Gastrocnemius medialis (tissue), 4 donors: ENCODE data around the gene DOCK8. TPM values are rescaled to one million over a fixed set of nuclear protein-coding genes. Genes with fewer than 3 reads are reported as not detected.

Experiments used
- ATAC-seq, 2 donors: fragments of 150-250 bp; one replicate each; pipeline ENCODE4 v1.9.1; 2016
- DNase-seq, 2 donors: peaks; one replicate each; pipeline ENCODE4 v3.0.0-alpha.2; 2019
- H3K27ac ChIP-seq, 4 donors: fragments of 200-600 bp; sonication (generic); 1 replicate in 1 of 4; 2 replicates in 3 of 4; pipeline ENCODE4 v1.5.1; 2016 to 2018; ENCODE audit warnings: mild to moderate bottlenecking in 2 of 4, moderate library complexity in 1 of 4
- H3K27me3 ChIP-seq, 3 donors: fragments of 200-600 bp; sonication (generic) in 2 of 3; 1 replicate in 1 of 3; 2 replicates in 2 of 3; pipeline versions ENCODE4 v1.5.1 to v1.6.0; 2016 to 2019; ENCODE audit warnings: mild to moderate bottlenecking in 1 of 3, moderate library complexity in 1 of 3
- H3K36me3 ChIP-seq, 2 donors: fragments of 200-600 bp; sonication (generic) in 1 of 2; one replicate each; pipeline ENCODE4 v1.5.1; 2017 to 2018
- H3K4me1 ChIP-seq, 2 donors: fragments of 200-600 bp; sonication (generic) in 1 of 2; one replicate each; pipeline ENCODE4 v1.5.1; 2016 to 2017; ENCODE audit warnings: mild to moderate bottlenecking in 2 of 2
- H3K4me3 ChIP-seq, 4 donors: fragments of 200-600 bp; sonication (generic) in 3 of 4; 1 replicate in 1 of 4; 2 replicates in 3 of 4; pipeline ENCODE4 v1.5.1; 2016 to 2019; ENCODE audit warnings: mild to moderate bottlenecking in 2 of 4
- H3K9me3 ChIP-seq, 3 donors: fragments of 200-600 bp; sonication (generic) in 2 of 3; 1 replicate in 1 of 3; 2 replicates in 2 of 3; pipeline ENCODE4 v1.5.1; 2016 to 2019
- CTCF ChIP-seq, 5 experiments: fragments of 450-650 bp in 3 of 5; fragments of 200-600 bp in 2 of 5; sonication (generic) in 2 of 5; IDR thresholded peaks in 4 of 5; conservative IDR thresholded peaks in 1 of 5; 1 replicate in 4 of 5; 2 replicates in 1 of 5; pipeline ENCODE4 v1.5.1; 2016 to 2019; ENCODE audit warnings: antibody characterized with exemption in 5 of 5, mild to moderate bottlenecking in 3 of 5, moderate library complexity in 3 of 5
- POLR2A ChIP-seq, 2 donors: fragments of 450-650 bp; IDR thresholded peaks; one replicate each; pipeline ENCODE4 v1.6.1; 2017; ENCODE audit warnings: antibody characterized with exemption in 2 of 2, mild to moderate bottlenecking in 2 of 2, moderate library complexity in 2 of 2
- in situ Hi-C, 4 donors: fragments of 200-750 bp; cut with MboI; loops; one replicate each; pipeline versions ENCODE4 v1.15.0 to v1.8.0; 2017; ENCODE audit warnings: low sequenced_read_pairs in 4 of 4
- intact Hi-C: fragments of 100-400 bp; cut with DNase I; formaldehyde crosslinking; loops from one replicate; pipeline ENCODE4 v1.15.1; 2023; ENCODE audit warnings: low total_unique reads
- total RNA-seq, 4 donors: library from RNA; depleted of rRNA; stranded (reverse); fragments of >200 nt; gene quantifications; one replicate each; pipeline versions ENCODE4 v1.1.0 to v1.2.3, GENCODE V29; 2016

The DOCK8 gene
- total RNA-seq, 4 donors from 2014 or later, result 0.80 to 2.8 (median 2.0) TPM

GRCh38 chr9:292915-293314 lies 78.2 kb downstream of the DOCK8 start:
- Histone ChIP-seq H3K4me1 (no peaks in the 10 kb centered on the region), H3K27me3 (no peaks in the 10 kb centered on the region), H3K36me3 (no peaks in the 10 kb centered on the region), H3K9me3 (no peaks in the 10 kb centered on the region), H3K4me3 (no peak overlapping the region), H3K27ac (no peak overlapping the region)
- DNase-seq (no peak), ATAC-seq (no peak)
- in situ Hi-C loops, result no loop called here
- intact Hi-C loops, result no loop called here
- TF ChIP-seq CTCF (IDR thresholded peaks at IDR 0.05 in 4 of 5, conservative IDR thresholded peaks at IDR 0.05 in 1 of 5) (no peak), POLR2A (IDR thresholded peaks at IDR 0.05) (no peak)

- no peaks in the 10 kb centered on the region for H3K27me3 ChIP-seq
- intact Hi-C loops (no loop called here), in situ Hi-C loops (no loop called here)
- H3K4me1 ChIP-seq, result no peaks in the 10 kb centered on the region
- H3K9me3 ChIP-seq, result no peaks in the 10 kb centered on the region
- no peak overlapping the region for H3K27ac ChIP-seq
- no peak overlapping the region for H3K4me3 ChIP-seq
- ATAC-seq (no peak), DNase-seq (no peak)
- no peak for TF ChIP-seq CTCF (IDR thresholded peaks at IDR 0.05 in 4 of 5, conservative IDR thresholded peaks at IDR 0.05 in 1 of 5)
- TF ChIP-seq POLR2A (IDR thresholded peaks at IDR 0.05), result no peak
- H3K36me3 ChIP-seq, result no peaks in the 10 kb centered on the region
These were observed 80.9 kb downstream of the DOCK8 start for GRCh38 chr9:295576-295975.

DNA sequence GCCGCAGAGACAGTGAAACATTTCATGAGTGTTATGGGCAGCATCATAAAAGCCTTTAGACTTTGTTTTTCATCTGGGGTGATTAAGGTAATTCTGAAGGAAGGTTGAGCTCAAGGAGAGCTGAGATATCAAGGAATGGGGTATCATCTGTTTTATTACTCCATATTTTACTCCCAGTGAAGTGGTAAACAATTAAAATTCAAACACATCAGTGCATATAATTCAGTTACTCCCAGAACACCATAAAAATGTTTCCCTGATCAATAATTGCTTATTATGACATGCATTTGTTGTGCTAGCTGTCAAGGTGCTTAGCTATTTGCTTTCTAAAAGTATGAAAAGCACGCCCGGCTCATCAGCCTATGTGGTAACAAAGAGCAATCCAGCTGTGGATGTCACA lies 81.7 kb downstream of the DOCK8 start:
- intact Hi-C loops (no loop called here), in situ Hi-C loops (no loop called here)
- H3K4me3 ChIP-seq, result no peak overlapping the region
- H3K4me1 ChIP-seq, result no peaks in the 10 kb centered on the region
- H3K27ac ChIP-seq, result no peak overlapping the region
- H3K9me3 ChIP-seq, result no peaks in the 10 kb centered on the region
- no peak for TF ChIP-seq POLR2A (IDR thresholded peaks at IDR 0.05)
- TF ChIP-seq CTCF (IDR thresholded peaks at IDR 0.05 in 4 of 5, conservative IDR thresholded peaks at IDR 0.05 in 1 of 5), result no peak
- no peaks in the 10 kb centered on the region for H3K36me3 ChIP-seq
- ATAC-seq, result no peak
- DNase-seq, result no peak
- H3K27me3 ChIP-seq, result no peaks in the 10 kb centered on the region

DNA sequence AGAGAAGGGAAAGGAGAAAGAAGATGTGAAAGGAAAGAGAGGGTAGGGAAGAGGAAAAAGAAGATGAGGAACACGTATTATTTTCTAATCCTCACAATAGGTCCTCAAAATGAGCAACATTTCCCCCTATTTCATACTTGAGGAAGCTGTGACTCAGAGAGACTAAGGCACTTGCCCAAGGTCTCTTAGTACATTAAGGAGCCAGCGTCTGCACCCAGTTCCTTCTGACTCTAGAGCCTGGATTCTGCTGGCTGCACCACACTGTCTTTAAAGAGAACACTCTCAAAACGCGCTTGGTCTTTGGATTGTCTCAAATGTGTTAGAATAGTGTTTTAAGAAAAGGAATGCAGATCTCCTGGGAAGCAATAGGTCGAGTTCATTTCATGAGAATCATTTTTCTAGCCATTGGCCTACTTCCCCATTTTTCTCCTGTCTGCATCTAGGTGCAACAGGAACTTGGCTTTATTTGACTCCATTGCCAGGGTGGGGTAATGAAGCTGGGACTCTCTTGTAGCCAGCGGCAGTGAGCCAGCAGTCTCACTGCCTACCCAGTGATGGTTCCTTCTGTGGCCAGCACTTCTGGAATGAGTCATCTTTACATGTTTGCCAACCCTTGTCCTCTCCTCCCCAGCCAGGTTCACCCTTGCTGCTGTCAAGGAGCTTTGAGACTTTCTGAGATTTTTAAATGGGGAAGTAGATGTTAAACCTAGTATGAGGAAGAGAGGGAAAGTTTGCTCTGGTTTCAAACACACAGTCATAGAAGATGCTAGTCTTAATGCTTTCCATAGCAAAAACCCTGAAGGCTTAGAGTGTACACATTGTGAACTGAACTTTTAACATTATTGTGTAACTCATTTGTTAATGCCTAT lies 82.7 kb downstream of the DOCK8 start:
- Histone ChIP-seq H3K4me1 (no peaks in the 10 kb centered on the region), H3K36me3 (no peaks in the 10 kb centered on the region), H3K4me3 (no peak overlapping the region), H3K9me3 (no peaks in the 10 kb centered on the region), H3K27me3 (no peaks in the 10 kb centered on the region), H3K27ac (no peak overlapping the region)
- DNase-seq (peak in 1 of 2 donors; percentile 20), ATAC-seq (peak in 1 of 2 donors; percentile 44)
- TF ChIP-seq POLR2A (IDR thresholded peaks at IDR 0.05) (no peak), CTCF (IDR thresholded peaks at IDR 0.05 in 4 of 5, conservative IDR thresholded peaks at IDR 0.05 in 1 of 5) (no peak)
- intact Hi-C loops, result no loop called here
- in situ Hi-C loops, result no loop called here
